Dermis microvascular lymphatic vessel endothelial cell (primary cell): ENCODE measurements around the gene SLC25A41. TPM values are rescaled to one million over a fixed set of nuclear protein-coding genes. Genes with fewer than 3 reads are reported as not detected.

ENCODE experiments used
- total RNA-seq: library from RNA; depleted of rRNA; stranded (reverse); fragments of >200 nt; gene quantifications from 2 replicates; pipeline ENCODE4 v1.2.1, GENCODE V29; 2014

Gene SLC25A41
- total RNA-seq, 1 donor from 2014 or later, result 0.13 TPM

Other genes starting within 250 kb of the SLC25A41 start
- gene MLLT1, start 153.8 kb downstream of the SLC25A41 start, total RNA-seq, result 3.5 and 9.4 TPM in 2 replicates
- not detected in 2 replicates for gene ACER1, start 100.2 kb downstream of the SLC25A41 start, total RNA-seq
- gene CLPP, start 72.2 kb downstream of the SLC25A41 start, total RNA-seq, result 37.6 and 56.3 TPM in 2 replicates
- gene ALKBH7, start 61.0 kb downstream of the SLC25A41 start, total RNA-seq, result 20.5 and 30.5 TPM in 2 replicates
- gene PSPN, start 57.8 kb downstream of the SLC25A41 start, total RNA-seq, result 0.64 and 1.0 TPM in 2 replicates
- 35.7 and 43.4 TPM in 2 replicates for gene GTF2F1, start 40.6 kb downstream of the SLC25A41 start, total RNA-seq
- gene KHSRP, start 9.0 kb downstream of the SLC25A41 start, total RNA-seq, result 89.9 and 116 TPM in 2 replicates
- gene SLC25A23, start 26.0 kb upstream of the SLC25A41 start, total RNA-seq, result 9.5 and 19.0 TPM in 2 replicates
- gene CRB3, start 30.5 kb upstream of the SLC25A41 start, total RNA-seq, result not detected in 2 replicates
- not detected in 2 replicates for gene DENND1C, start 48.0 kb upstream of the SLC25A41 start, total RNA-seq
- not detected in 2 replicates for gene TUBB4A, start 68.5 kb upstream of the SLC25A41 start, total RNA-seq
- gene TNFSF9, start 97.3 kb upstream of the SLC25A41 start, total RNA-seq, result 0.39 and 0.63 TPM in 2 replicates
- not detected in 2 replicates for gene CD70, start 157.4 kb upstream of the SLC25A41 start, total RNA-seq
- gene TNFSF14, start 236.4 kb upstream of the SLC25A41 start, total RNA-seq, result not detected in 2 replicates